ENCODE data around the gene CFAP45.

The CFAP45 gene

GRCh38 chr1:159923203-159924024, 23.4 kb upstream of the CFAP45 start:
- no peak for DNase-seq (ENCODE audit: low spot score)

- DNase-seq (ENCODE audit: low spot score): no peak
Observed at GRCh38 chr1:159922511-159923202, 22.7 kb upstream of the CFAP45 start.

DNA sequence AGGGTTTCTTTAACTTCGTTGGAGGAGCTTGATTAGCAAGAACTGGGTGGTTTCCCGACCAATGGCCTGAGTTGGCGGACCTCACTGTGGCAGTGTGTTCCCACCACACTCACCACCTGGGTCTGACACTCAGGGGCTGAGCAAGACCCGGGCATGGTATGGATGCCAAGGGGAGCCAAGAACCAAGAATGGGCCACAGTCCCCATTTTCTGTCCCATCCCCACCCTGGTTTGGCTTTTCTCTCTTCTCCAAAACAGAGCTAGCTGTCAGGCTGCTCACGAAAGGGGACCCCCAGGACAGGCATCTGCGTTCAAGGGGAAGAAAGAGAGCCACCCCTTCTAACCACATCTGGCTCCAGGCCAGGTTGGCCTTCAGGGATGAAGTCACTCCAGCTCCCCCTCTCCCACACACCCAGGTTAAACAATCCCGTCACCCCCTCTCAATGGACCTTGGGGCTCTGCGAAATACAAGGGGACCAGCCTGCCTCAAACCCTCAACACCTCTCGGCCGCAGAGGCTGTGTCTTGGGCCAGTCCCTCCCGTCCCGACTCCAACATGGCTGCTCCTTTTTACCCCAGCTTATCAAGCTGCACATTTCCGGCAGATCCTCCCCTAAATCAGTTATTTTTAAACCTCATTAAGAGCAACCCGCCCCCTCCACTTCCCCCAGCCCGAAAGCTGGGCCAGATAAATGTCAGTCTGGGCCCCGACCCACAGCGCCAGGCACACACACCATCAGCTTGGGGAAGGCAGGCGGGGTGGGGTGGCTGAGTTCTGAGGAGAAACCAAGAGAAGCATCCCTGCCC, 21.9 kb upstream of the CFAP45 start:
- DNase-seq (ENCODE audit: low spot score): no peak

DNA sequence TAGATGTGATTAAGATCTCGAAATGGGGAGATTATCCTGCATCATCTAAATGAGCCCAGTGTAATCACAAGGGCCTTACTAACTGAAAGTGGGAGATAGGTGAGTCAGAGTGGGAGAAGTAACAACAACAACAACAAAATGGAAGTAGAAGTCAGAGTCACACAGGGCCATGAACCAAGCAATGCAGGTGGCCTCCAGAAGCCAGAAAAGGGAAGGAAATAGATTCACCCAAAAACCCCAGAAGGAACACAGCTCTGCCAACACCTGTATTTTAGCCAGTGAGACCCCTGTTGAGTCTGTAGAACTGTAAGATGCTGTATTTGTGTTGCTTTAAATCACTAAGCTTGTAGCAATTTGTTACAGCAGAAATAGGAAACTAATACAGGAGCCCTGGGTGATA, 21.3 kb upstream of the CFAP45 start:
- no peak for DNase-seq (ENCODE audit: low spot score)

- no peak for DNase-seq (ENCODE audit: low spot score)
Observed at GRCh38 chr1:159920651-159921050, 20.7 kb upstream of the CFAP45 start.

GRCh38 chr1:159920202-159920601, 20.2 kb upstream of the CFAP45 start:
- DNase-seq (ENCODE audit: low spot score): no peak

DNA sequence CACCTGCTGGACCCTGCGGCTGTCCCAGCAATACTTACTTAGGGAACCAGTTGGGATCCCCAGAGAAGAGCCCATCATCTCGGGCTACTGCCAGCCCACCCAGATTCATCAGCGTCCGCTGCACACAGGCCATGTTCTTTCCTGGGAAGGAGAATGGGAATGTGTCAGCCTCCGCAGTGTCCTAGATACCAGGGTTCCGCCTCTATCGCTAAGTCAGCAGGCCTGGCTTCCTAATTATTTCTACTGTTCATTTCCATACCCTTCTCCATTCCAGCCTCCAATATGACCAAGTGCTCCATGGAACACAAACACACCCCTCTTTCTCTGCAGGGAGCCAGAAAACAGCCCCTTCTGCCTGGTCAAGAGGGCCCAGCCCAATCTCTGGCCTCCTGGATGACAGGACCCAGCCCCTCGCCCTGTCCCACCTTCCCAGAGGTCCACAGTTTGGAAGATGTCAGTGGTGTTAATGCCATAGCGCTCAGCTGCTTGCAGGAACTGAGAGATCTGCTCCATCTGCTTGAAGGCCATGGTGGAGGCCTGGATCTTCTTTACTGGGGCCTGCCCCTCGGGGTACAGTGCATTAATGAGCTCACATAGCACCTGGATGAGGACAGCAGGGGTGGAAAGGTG, 19.4 kb upstream of the CFAP45 start:
- no peak for DNase-seq (ENCODE audit: low spot score)

GRCh38 chr1:159918352-159919200, 18.6 kb upstream of the CFAP45 start:
- no peak for DNase-seq (ENCODE audit: low spot score)

- no peak for DNase-seq (ENCODE audit: low spot score)
Observed at GRCh38 chr1:159917533-159918351, 17.8 kb upstream of the CFAP45 start.

- no peak for DNase-seq (ENCODE audit: low spot score)
Observed at GRCh38 chr1:159916242-159917051, 16.5 kb upstream of the CFAP45 start.

- no peak for DNase-seq (ENCODE audit: low spot score)
Observed at GRCh38 chr1:159915571-159916241, 15.7 kb upstream of the CFAP45 start.

DNA sequence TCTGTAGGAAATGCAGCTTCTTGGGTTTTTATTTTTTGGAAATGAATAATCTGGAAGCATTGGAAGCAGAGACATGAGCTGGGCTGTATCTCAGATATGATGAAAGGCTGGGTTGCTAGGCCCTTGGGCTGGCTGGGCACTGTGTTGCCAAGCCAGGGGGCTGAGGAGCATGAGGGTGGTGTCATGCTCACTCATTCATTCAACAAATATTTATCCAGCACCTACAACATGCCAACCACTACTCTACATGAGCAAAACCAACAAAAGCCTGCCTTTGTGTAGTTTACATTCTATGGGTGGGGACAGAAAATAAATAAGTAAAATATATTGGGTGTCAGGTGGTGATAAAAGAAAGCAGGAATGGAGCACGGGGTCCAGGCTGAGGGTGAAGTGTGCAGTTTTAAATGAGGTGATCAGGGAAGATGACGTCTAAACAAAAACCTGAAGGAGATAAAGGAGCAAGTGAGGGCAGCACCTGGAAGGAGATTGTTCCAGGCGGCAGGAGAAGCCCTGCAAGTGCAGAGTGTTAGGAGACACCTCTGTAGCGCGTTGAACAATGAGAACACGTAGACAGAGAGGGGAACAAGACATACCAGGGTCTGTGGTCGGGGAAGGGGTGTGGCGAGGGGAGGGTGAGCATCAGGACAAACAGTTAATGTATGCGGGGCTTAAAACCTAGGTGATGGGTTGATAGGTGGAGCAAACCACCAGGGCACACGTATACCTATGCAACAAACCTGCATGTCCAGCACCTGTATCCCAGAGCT, 14.5 kb upstream of the CFAP45 start:
- DNase-seq (ENCODE audit: low spot score): no peak

GRCh38 chr1:159913451-159914192, 13.7 kb upstream of the CFAP45 start:
- no peak for DNase-seq (ENCODE audit: low spot score)

DNA sequence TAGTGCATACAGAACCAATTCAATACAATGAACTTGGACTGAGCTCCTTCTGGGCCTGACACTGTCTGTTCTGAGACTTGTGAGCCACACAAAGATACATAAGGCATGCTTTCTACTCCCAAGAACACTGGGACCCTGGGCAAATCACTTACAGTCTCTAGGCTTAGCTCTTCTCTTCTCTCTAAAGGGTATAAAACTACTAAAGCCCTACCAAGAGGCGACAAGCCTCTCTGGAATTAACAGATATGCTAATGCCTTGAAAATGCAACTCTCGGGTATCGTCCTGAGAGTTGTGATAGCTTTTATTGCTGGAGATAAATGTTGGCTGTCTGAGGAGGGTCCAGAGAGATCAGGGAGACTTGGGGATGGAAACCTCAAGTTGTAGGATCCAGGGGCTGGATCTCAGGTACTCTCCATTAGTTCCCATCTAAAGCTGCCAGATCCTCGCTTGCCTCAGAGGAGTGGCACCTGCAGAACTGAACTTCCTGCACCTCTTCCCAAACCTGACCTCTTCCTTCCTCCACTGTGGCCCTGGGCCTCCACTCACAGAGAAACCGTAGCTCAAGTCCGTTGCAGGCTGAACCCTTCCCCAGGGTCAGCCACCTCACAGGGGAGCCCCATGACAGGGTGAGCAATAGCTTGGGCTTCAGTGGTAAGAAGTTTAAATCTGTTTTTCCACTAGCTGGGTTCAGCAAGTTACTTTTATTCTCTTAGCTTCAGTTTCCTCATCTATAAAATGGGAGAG, 11.5 kb upstream of the CFAP45 start:
- no peak for DNase-seq (ENCODE audit: low spot score)

- no peak for DNase-seq (ENCODE audit: low spot score)
Observed at GRCh38 chr1:159908031-159908940, 8.3 kb upstream of the CFAP45 start.

DNA sequence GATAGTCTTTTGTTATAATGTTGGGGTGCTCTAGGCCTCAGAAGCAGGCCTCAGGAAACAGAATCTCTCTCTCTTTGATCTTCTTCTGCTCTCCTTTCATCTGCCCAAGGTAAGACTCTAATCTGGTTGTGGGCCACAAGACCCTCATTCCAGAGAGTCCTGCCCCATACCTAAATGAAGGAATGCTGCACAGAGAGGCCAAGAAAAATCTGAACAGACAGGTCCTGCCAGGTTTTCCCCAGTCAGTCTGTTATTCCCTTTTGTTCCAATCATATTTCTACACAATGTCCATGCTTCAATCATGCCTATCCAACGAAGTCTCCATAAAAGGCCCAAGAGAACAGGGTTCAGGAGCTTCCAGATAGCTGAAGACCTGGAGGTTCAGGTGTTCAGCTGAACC, 7.0 kb upstream of the CFAP45 start:
- DNase-seq (ENCODE audit: low spot score): no peak
